Fibroblast of lung (primary cell): ENCODE measurements around the gene C8B. TPM values are rescaled to one million over a fixed set of nuclear protein-coding genes. Genes with fewer than 3 reads are reported as not detected.

Experiments
- DNase-seq, 2 donors: peaks; one replicate each; pipeline versions ENCODE4 v3.0.0 to v3.0.0-alpha.2; 2010; ENCODE audit warnings: low read depth in 2 of 2
- H2AFZ ChIP-seq: 2 replicates; pipeline ENCODE4 v1.5.1; 2012; ENCODE audit warnings: low read length, control low read depth, inconsistent platforms
- H3K27ac ChIP-seq: 2 replicates; pipeline ENCODE4 v1.5.1; 2011; ENCODE audit warnings: low read length, control low read depth; ENCODE audit not compliant: insufficient read depth
- H3K27me3 ChIP-seq: 2 replicates; pipeline ENCODE4 v1.5.1; 2011; ENCODE audit warnings: mild to moderate bottlenecking, low read length; ENCODE audit not compliant: control insufficient read depth, insufficient read depth
- H3K36me3 ChIP-seq: 2 replicates; pipeline ENCODE4 v1.5.1; 2011; ENCODE audit warnings: low read length; ENCODE audit not compliant: control insufficient read depth, insufficient read depth
- H3K4me1 ChIP-seq: 2 replicates; pipeline ENCODE4 v1.5.1; 2011; ENCODE audit warnings: low read length; ENCODE audit not compliant: control insufficient read depth, insufficient read depth; ENCODE audit errors: extremely low read depth
- H3K4me2 ChIP-seq: 2 replicates; pipeline ENCODE4 v1.5.1; 2011; ENCODE audit warnings: low read length, control low read depth; ENCODE audit not compliant: insufficient read depth; ENCODE audit errors: extremely low read depth
- H3K4me3 ChIP-seq, 4 experiments: fragments of 200-600 bp in 1 of 4; sonication (generic) in 1 of 4; replicated peaks in 1 of 4; 2 replicates each; pipeline ENCODE4 v1.5.1; 2011 to 2016; ENCODE audit warnings: low read length in 4 of 4, low read depth in 3 of 4, mild to moderate bottlenecking in 3 of 4, control low read depth in 2 of 4, inconsistent platforms in 1 of 4, mixed read lengths in 1 of 4; ENCODE audit not compliant: insufficient read depth in 1 of 4; ENCODE audit errors: control extremely low read depth in 1 of 4
- H3K79me2 ChIP-seq: 2 replicates; pipeline ENCODE4 v1.5.1; 2012; ENCODE audit warnings: mild to moderate bottlenecking, low read length, inconsistent platforms; ENCODE audit not compliant: control insufficient read depth, insufficient read depth
- H3K9ac ChIP-seq: 2 replicates; pipeline ENCODE4 v1.5.1; 2011; ENCODE audit warnings: mild to moderate bottlenecking, low read length, control low read depth; ENCODE audit not compliant: insufficient read depth
- H3K9me3 ChIP-seq: 2 replicates; pipeline ENCODE4 v1.5.1; 2012; ENCODE audit warnings: low read depth, low read length; ENCODE audit not compliant: control insufficient read depth, insufficient read depth
- H4K20me1 ChIP-seq: 2 replicates; pipeline ENCODE4 v1.5.1; 2011; ENCODE audit warnings: low read length; ENCODE audit not compliant: control insufficient read depth, insufficient read depth; ENCODE audit errors: extremely low read depth
- EZH2 ChIP-seq: IDR thresholded peaks from 2 replicates; pipeline ENCODE4 v1.5.1; 2012; ENCODE audit warnings: low read length, control low read depth, mild to moderate bottlenecking; ENCODE audit errors: missing control alignments
- polyA plus RNA-seq, 2 donors: library from polyadenylated mRNA; depleted of rRNA in 1 of 2; stranded (reverse) in 1 of 2; unstranded in 1 of 2; fragments of >200 nt; gene quantifications; 2 replicates each; pipeline ENCODE4 v1.2.1, GENCODE V29; 2011 to 2012; ENCODE audit warnings: missing spikeins in 1 of 2
- total RNA-seq: library from RNA; depleted of rRNA; stranded (reverse); fragments of >200 nt; gene quantifications from 2 replicates; pipeline ENCODE4 v1.2.1, GENCODE V29; 2014
- TF ChIP-seq, protein P1 (sequence below), 2 donors: IDR thresholded peaks in 1 of 2; conservative IDR thresholded peaks in 1 of 2; 1 replicate in 1 of 2; 2 replicates in 1 of 2; pipeline ENCODE4 v1.5.1; 2011 to 2012; ENCODE audit warnings: low read length in 2 of 2, control low read depth in 1 of 2, inconsistent platforms in 1 of 2, low read depth in 1 of 2, mild to moderate bottlenecking in 1 of 2

Gene C8B
- total and polyA plus RNA-seq, 2 donors (not counting 1 experiment from before 2014, with no cell fraction given) = not detected

DNA sequence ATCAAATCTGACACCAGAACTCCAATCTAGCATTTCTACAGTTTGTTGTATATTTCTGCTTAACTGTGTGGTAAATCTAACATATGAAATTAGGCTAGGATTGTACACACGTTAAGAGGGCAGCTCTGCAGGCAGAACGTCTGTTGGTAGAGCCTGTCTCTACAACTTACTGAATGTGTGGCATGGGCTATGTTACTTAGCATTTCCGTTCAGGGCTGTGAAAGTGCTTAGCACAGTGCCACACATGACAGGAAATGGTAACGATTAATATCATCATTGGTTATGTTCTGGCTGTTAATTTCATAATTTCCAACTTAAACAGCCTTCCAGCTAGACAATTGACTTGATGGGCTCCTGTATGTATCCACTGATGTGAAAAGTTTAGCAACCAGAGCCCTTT, 9.6 kb upstream of the C8B start:
- H3K27me3 ChIP-seq = no peaks in the 10 kb centered on the region
- H2AFZ ChIP-seq = no peak overlapping the region
- H3K9ac ChIP-seq = no peak overlapping the region
- no peaks in the 10 kb centered on the region for H4K20me1 ChIP-seq
- H3K4me2 ChIP-seq = no peak overlapping the region
- no peaks in the 10 kb centered on the region for H3K36me3 ChIP-seq
- no peak overlapping the region for H3K27ac ChIP-seq
- no peak for DNase-seq
- H3K9me3 ChIP-seq = no peaks in the 10 kb centered on the region
- H3K4me3 ChIP-seq = no peak overlapping the region
- H3K79me2 ChIP-seq = no peaks in the 10 kb centered on the region
- H3K4me1 ChIP-seq = no peaks in the 10 kb centered on the region
- TF ChIP-seq, protein P1, sequence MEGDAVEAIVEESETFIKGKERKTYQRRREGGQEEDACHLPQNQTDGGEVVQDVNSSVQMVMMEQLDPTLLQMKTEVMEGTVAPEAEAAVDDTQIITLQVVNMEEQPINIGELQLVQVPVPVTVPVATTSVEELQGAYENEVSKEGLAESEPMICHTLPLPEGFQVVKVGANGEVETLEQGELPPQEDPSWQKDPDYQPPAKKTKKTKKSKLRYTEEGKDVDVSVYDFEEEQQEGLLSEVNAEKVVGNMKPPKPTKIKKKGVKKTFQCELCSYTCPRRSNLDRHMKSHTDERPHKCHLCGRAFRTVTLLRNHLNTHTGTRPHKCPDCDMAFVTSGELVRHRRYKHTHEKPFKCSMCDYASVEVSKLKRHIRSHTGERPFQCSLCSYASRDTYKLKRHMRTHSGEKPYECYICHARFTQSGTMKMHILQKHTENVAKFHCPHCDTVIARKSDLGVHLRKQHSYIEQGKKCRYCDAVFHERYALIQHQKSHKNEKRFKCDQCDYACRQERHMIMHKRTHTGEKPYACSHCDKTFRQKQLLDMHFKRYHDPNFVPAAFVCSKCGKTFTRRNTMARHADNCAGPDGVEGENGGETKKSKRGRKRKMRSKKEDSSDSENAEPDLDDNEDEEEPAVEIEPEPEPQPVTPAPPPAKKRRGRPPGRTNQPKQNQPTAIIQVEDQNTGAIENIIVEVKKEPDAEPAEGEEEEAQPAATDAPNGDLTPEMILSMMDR (conservative IDR thresholded peaks at IDR 0.05 in 1 of 2, IDR thresholded peaks at IDR 0.05 in 1 of 2; ENCODE audit: low read depth in 1 of 2, low read length in 2 of 2) = no peak
- no peak for TF ChIP-seq EZH2

DNA sequence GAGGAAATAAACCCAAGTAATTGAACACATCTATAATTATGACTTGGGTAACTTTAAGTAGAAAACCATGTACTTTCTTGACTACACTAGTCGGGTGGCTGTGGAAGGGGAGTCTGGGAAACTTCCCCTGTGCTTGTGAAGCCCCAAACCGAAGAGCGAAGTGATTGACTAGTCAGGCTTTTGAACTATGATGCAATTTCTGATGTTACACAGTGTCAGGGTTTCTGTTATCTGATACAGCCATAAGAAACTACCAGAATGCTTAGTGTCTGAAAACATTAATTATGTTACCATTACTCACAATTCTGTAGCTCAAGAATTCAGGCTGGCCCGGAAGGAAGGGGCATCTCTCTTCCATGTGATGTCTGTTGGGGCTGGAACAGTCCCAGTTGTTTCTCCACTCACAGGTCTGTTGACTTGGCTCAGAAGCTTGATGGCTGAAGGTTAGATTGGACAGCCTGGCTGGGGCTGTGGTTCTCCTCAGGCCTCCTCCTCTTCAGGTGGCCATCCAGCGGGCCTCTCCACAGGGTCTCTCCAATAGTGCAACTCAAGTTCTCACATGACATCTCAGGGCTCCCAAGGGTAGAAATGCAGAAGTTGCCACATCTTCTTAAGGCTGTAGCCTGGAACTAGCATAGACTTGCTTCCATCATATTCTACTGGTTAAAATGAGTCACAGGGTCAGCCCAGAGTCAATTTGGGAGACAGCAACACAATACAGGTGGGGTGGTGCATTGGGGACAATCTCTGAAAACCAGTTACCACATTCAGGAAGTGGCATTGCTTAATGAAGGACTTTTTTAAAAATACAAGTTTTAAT, 8.3 kb upstream of the C8B start:
- Histone ChIP-seq H3K79me2 (no peaks in the 10 kb centered on the region), H4K20me1 (no peaks in the 10 kb centered on the region), H3K9ac (no peak overlapping the region), H3K4me1 (no peaks in the 10 kb centered on the region), H3K4me3 (no peak overlapping the region), H3K27ac (no peak overlapping the region), H3K27me3 (no peaks in the 10 kb centered on the region), H3K4me2 (no peak overlapping the region), H2AFZ (no peak overlapping the region), H3K9me3 (no peaks in the 10 kb centered on the region), H3K36me3 (no peaks in the 10 kb centered on the region)
- no peak for DNase-seq
- TF ChIP-seq, protein P1 (conservative IDR thresholded peaks at IDR 0.05 in 1 of 2, IDR thresholded peaks at IDR 0.05 in 1 of 2; ENCODE audit: low read depth in 1 of 2, low read length in 2 of 2) = no peak
- no peak for TF ChIP-seq EZH2

DNA sequence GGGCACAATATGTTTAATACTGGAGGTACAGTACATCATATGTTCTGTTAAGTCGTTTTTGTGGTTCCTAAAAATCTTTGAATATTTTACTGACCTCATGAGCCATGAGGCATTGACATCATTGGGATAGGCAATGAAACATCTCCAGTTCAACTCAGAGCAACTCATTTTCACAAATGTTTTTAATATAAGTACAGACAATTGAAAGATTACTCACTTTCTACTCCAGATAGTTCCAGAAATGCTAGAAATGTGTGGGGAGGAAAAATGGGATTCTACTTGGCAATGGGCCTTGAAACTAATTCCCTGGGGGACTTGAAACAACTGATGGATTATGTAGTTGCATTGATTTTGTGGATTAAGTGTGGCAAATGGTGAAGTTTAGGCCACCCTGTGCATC, 7.2 kb upstream of the C8B start:
- Histone ChIP-seq H3K9me3 (no peaks in the 10 kb centered on the region), H3K79me2 (no peaks in the 10 kb centered on the region), H3K4me1 (no peaks in the 10 kb centered on the region), H3K27ac (no peak overlapping the region), H3K4me2 (no peak overlapping the region), H4K20me1 (no peaks in the 10 kb centered on the region), H3K27me3 (no peaks in the 10 kb centered on the region), H3K9ac (no peak overlapping the region), H3K4me3 (no peak overlapping the region), H2AFZ (no peak overlapping the region), H3K36me3 (no peaks in the 10 kb centered on the region)
- TF ChIP-seq EZH2 = no peak
- TF ChIP-seq, protein P1 (conservative IDR thresholded peaks at IDR 0.05 in 1 of 2, IDR thresholded peaks at IDR 0.05 in 1 of 2; ENCODE audit: low read depth in 1 of 2, low read length in 2 of 2) = no peak
- no peak for DNase-seq
